K562 (cell line): ENCODE results near the gene MATK. TPM values are rescaled to one million over a fixed set of nuclear protein-coding genes. Genes with fewer than 3 reads are reported as not detected.
A peak's percentile ranks its signal among the peaks of the same experiment; 100 is the strongest.

Experiments used
- ADNP ChIP-seq: fragments of 200-800 bp; sonication (Bioruptor generic); IDR thresholded peaks from 2 replicates; pipeline ENCODE4 v1.6.1; 2016; ENCODE audit warnings: missing genetic modification characterization, missing compliant biosample characterization
- BCL6 ChIP-seq: fragments of 250-450 bp; sonication (Bioruptor Pico); IDR thresholded peaks from 2 replicates; pipeline ENCODE4 v1.4.0; 2020
- CEBPG ChIP-seq, 3 experiments: fragments of 200-800 bp in 1 of 3; sonication (Bioruptor generic) in 1 of 3; sonication (generic) in 1 of 3; formaldehyde crosslinking in 1 of 3; IDR thresholded peaks in 2 of 3; conservative IDR thresholded peaks in 1 of 3; 2 replicates each; pipeline versions ENCODE4 v1.6.1 to v1.8.0; 2016 to 2022; ENCODE audit warnings: missing compliant biosample characterization in 2 of 3, missing genetic modification characterization in 2 of 3, mild to moderate bottlenecking in 1 of 3, missing genetic modification reagents in 1 of 3
- FOSL1 ChIP-seq: fragments of 200-800 bp; sonication (Bioruptor generic); conservative IDR thresholded peaks from 2 replicates; pipeline ENCODE4 v1.6.1; 2016; ENCODE audit warnings: missing genetic modification characterization, missing compliant biosample characterization
- FOXA3 ChIP-seq, 2 experiments: fragments of 450-650 bp in 1 of 2; sonication (generic) in 1 of 2; formaldehyde crosslinking; IDR thresholded peaks in 1 of 2; conservative IDR thresholded peaks in 1 of 2; 2 replicates each; pipeline versions ENCODE4 v1.4.0 to v1.8.0; 2020 to 2022; ENCODE audit warnings: mild to moderate bottlenecking in 2 of 2, missing genetic modification reagents in 1 of 2
- FOXP1 ChIP-seq: sonication (generic); formaldehyde crosslinking; IDR thresholded peaks from 2 replicates; pipeline ENCODE4 v1.8.0; 2022; ENCODE audit warnings: mild to moderate bottlenecking, missing genetic modification reagents
- GABPB1 ChIP-seq: sonication (generic); formaldehyde crosslinking; IDR thresholded peaks from 2 replicates; pipeline ENCODE4 v1.8.0; 2022; ENCODE audit warnings: mild to moderate bottlenecking, missing genetic modification reagents
- HDAC6 ChIP-seq: IDR thresholded peaks from 2 replicates; pipeline ENCODE4 v1.6.1; 2012; ENCODE audit warnings: low read depth, mild to moderate bottlenecking, control low read depth, inconsistent platforms, low read length, moderate library complexity
- KDM4B ChIP-seq, 2 experiments: fragments of 450-650 bp in 1 of 2; sonication (generic) in 1 of 2; IDR thresholded peaks; 2 replicates each; pipeline ENCODE4 v1.6.1; 2016 to 2017; ENCODE audit warnings: borderline replicate concordance in 2 of 2, antibody characterized with exemption in 1 of 2, low read depth in 1 of 2, mild to moderate bottlenecking in 1 of 2
- MAFG ChIP-seq: fragments of 450-650 bp; conservative IDR thresholded peaks from 2 replicates; pipeline ENCODE4 v1.6.1; 2016; ENCODE audit warnings: missing genetic modification characterization, missing compliant biosample characterization
- NFXL1 ChIP-seq: fragments of 450-650 bp; formaldehyde crosslinking; IDR thresholded peaks from 2 replicates; pipeline ENCODE4 v1.4.0; 2021; ENCODE audit warnings: mild to moderate bottlenecking
- SP1 ChIP-seq: sonication (generic); formaldehyde crosslinking; IDR thresholded peaks from 2 replicates; pipeline ENCODE4 v1.8.1; 2022; ENCODE audit warnings: mild to moderate bottlenecking, missing genetic modification reagents
- STAT5A ChIP-seq: IDR thresholded peaks from 2 replicates; pipeline ENCODE4 v1.6.1; 2012; ENCODE audit warnings: low read length, inconsistent platforms, borderline replicate concordance
- THRAP3 ChIP-seq: fragments of 450-650 bp; IDR thresholded peaks from 2 replicates; pipeline ENCODE4 v1.6.1; 2016; ENCODE audit warnings: mild to moderate bottlenecking, inconsistent platforms, borderline replicate concordance
- ZNF75A ChIP-seq: fragments of 450-650 bp; formaldehyde crosslinking; IDR thresholded peaks from 2 replicates; pipeline ENCODE4 v1.4.0; 2020; ENCODE audit warnings: mild to moderate bottlenecking
- polyA plus RNA-seq, 8 experiments: library from polyadenylated mRNA; depleted of rRNA in 4 of 8; stranded (reverse) in 5 of 8; unstranded in 3 of 8; fragments of >200 nt; fragmentation: Nextera tagmentation in 2 of 8; fragmentation: Illumina TruSeq in 1 of 8; extraction: Ambion mirVana in 2 of 8; extraction: Trizol in 1 of 8; gene quantifications; 2 replicates each; pipeline versions ENCODE4 v1.2.1 to v1.2.3, GENCODE V29; 2011 to 2014; ENCODE audit warnings: inconsistent platforms in 1 of 8, missing spikeins in 1 of 8
- total RNA-seq, 7 experiments: library from RNA; depleted of rRNA in 6 of 7; stranded (reverse); fragments of >200 nt in 6 of 7; fragmentation: Illumina TruSeq in 2 of 7; extraction: Trizol in 2 of 7; gene quantifications; 2 replicates each; pipeline versions ENCODE4 v1.2.1 to v1.2.3, GENCODE V29; 2011 to 2021; ENCODE audit warnings: low replicate concordance in 1 of 7
- TF ChIP-seq, protein P1 (sequence below): fragments of 450-650 bp; formaldehyde crosslinking; IDR thresholded peaks from 2 replicates; pipeline ENCODE4 v1.4.0; 2020; ENCODE audit warnings: mild to moderate bottlenecking, moderate library complexity
- TF ChIP-seq, protein P2 (sequence below): fragments of 450-650 bp; IDR thresholded peaks from 2 replicates; pipeline ENCODE4 v1.6.1; 2017; ENCODE audit warnings: mild to moderate bottlenecking, moderate library complexity
- TF ChIP-seq, protein P3 (sequence below): fragments of 250-450 bp; sonication (Bioruptor Pico); IDR thresholded peaks from 2 replicates; pipeline ENCODE4 v1.8.0; 2021; ENCODE audit warnings: mild to moderate bottlenecking, moderate library complexity
- TF ChIP-seq, protein P4 (sequence below), 2 experiments: IDR thresholded peaks in 1 of 2; conservative IDR thresholded peaks in 1 of 2; 2 replicates each; pipeline ENCODE4 v1.6.1; 2016; ENCODE audit warnings: low read depth in 2 of 2, mild to moderate bottlenecking in 1 of 2, missing compliant biosample characterization in 1 of 2, missing genetic modification characterization in 1 of 2, moderate library complexity in 1 of 2

The MATK gene
- total and polyA plus RNA-seq, 9 of the 15 experiments (the other 6 are each of a cell fraction or from before 2014, with no cell fraction given) = 0.08 to 41.5 (median 21.4) TPM

DNA sequence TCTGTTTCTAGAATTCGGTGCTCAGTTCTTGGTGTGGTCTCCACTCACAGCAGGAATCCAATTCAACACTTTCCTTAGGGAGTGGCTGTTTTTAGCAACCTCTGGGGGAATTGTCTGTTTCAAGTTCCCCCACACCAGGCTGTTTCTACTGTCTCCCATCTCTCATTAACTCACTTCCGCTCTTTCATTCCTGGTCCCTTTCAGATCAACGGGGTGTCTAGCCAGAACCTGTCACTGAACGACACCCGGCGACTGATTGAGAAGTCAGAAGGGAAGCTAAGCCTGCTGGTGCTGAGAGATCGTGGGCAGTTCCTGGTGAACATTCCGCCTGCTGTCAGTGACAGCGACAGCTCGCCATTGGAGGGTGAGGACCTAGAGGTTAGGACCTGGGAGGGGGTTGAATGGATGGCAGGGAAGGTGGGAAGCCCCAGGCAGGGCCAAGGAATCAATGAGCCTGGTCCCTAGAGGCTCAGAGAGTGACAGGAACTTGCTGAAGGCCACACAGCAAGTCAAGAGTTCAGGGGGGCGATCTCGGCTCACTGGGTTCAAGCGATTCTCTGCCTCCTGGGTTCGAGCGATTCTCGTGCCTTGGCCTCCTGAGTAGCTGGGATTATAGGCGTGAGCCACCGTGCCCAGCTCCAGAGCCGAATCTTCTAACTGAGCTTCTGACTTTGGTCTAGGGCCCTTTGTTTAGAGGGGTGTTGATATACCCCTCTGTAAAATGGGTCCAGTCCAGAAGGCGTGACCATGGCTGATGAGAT is 52.5 kb downstream of the MATK start (continued):
- TF ChIP-seq KDM4B (IDR thresholded peaks at IDR 0.05; ENCODE audit: borderline replicate concordance in 2 of 2, low read depth in 1 of 2) (no peak), SP1 (CRISPR knock-in tag) (no peak), HDAC6 (no peak), GABPB1 (CRISPR knock-in tag) (no peak), MAFG (tag) (no peak), ADNP (tag) (peak; percentile 70; the same call in 1 of the 2 replicates), STAT5A (no peak), ZNF75A (CRISPR knock-in tag) (no peak), THRAP3 (no peak), FOSL1 (tag) (no peak), FOXA3 (CRISPR knock-in tag; conservative IDR thresholded peaks at IDR 0.05 in 1 of 2, IDR thresholded peaks at IDR 0.05 in 1 of 2) (no peak), NFXL1 (CRISPR knock-in tag) (no peak), FOXP1 (no peak), CEBPG (CRISPR knock-in tag; IDR thresholded peaks at IDR 0.05) (no peak), CEBPG (tag; conservative IDR thresholded peaks at IDR 0.05 in 1 of 2, IDR thresholded peaks at IDR 0.05 in 1 of 2) (no peak), BCL6 (CRISPR knock-in tag) (no peak)
- TF ChIP-seq, protein P1, sequence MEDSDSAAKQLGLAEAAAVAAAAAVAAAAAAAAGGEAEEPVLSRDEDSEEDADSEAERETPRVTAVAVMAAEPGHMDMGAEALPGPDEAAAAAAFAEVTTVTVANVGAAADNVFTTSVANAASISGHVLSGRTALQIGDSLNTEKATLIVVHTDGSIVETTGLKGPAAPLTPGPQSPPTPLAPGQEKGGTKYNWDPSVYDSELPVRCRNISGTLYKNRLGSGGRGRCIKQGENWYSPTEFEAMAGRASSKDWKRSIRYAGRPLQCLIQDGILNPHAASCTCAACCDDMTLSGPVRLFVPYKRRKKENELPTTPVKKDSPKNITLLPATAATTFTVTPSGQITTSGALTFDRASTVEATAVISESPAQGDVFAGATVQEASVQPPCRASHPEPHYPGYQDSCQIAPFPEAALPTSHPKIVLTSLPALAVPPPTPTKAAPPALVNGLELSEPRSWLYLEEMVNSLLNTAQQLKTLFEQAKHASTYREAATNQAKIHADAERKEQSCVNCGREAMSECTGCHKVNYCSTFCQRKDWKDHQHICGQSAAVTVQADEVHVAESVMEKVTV (CRISPR knock-in tag) = no peak
- TF ChIP-seq, protein P2, sequence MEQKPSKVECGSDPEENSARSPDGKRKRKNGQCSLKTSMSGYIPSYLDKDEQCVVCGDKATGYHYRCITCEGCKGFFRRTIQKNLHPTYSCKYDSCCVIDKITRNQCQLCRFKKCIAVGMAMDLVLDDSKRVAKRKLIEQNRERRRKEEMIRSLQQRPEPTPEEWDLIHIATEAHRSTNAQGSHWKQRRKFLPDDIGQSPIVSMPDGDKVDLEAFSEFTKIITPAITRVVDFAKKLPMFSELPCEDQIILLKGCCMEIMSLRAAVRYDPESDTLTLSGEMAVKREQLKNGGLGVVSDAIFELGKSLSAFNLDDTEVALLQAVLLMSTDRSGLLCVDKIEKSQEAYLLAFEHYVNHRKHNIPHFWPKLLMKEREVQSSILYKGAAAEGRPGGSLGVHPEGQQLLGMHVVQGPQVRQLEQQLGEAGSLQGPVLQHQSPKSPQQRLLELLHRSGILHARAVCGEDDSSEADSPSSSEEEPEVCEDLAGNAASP = no peak
- TF ChIP-seq, protein P3, sequence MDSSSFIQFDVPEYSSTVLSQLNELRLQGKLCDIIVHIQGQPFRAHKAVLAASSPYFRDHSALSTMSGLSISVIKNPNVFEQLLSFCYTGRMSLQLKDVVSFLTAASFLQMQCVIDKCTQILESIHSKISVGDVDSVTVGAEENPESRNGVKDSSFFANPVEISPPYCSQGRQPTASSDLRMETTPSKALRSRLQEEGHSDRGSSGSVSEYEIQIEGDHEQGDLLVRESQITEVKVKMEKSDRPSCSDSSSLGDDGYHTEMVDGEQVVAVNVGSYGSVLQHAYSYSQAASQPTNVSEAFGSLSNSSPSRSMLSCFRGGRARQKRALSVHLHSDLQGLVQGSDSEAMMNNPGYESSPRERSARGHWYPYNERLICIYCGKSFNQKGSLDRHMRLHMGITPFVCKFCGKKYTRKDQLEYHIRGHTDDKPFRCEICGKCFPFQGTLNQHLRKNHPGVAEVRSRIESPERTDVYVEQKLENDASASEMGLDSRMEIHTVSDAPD (CRISPR knock-in tag) = no peak
- TF ChIP-seq, protein P4, sequence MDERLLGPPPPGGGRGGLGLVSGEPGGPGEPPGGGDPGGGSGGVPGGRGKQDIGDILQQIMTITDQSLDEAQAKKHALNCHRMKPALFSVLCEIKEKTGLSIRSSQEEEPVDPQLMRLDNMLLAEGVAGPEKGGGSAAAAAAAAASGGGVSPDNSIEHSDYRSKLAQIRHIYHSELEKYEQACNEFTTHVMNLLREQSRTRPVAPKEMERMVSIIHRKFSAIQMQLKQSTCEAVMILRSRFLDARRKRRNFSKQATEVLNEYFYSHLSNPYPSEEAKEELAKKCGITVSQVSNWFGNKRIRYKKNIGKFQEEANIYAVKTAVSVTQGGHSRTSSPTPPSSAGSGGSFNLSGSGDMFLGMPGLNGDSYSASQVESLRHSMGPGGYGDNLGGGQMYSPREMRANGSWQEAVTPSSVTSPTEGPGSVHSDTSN (CRISPR knock-in tag; IDR thresholded peaks at IDR 0.05; ENCODE audit: low read depth) = no peak
- TF ChIP-seq, protein P4 (tag; conservative IDR thresholded peaks at IDR 0.05; ENCODE audit: low read depth) = 0 out of 2 replicates have a peak, but pooled peaks have one; percentile 17
